Gastroesophageal sphincter (tissue), 4 donors: ENCODE measurements around the gene SIPA1L3. TPM values are rescaled to one million over a fixed set of nuclear protein-coding genes. Genes with fewer than 3 reads are reported as not detected.

Experiments used
- ATAC-seq: fragments of 150-250 bp; one replicate; pipeline ENCODE4 v1.9.1; 2016; ENCODE audit warnings: mild to moderate bottlenecking, moderate library complexity
- H3K27ac ChIP-seq, 4 donors: fragments of 200-600 bp; sonication (generic) in 3 of 4; 1 replicate in 3 of 4; 2 replicates in 1 of 4; pipeline ENCODE4 v1.5.1; 2016 to 2019
- H3K27me3 ChIP-seq: fragments of 200-600 bp; sonication (generic); one replicate; pipeline ENCODE4 v1.5.1; 2019
- H3K36me3 ChIP-seq, 2 donors: fragments of 200-600 bp; sonication (generic); one replicate each; pipeline ENCODE4 v1.5.1; 2019; ENCODE audit warnings: control low read depth in 1 of 2
- H3K4me1 ChIP-seq, 3 donors: fragments of 200-600 bp; sonication (generic); 1 replicate in 2 of 3; 2 replicates in 1 of 3; pipeline ENCODE4 v1.5.1; 2016 to 2019; ENCODE audit warnings: control low read depth in 2 of 3
- H3K4me3 ChIP-seq, 2 donors: fragments of 200-600 bp; sonication (generic); one replicate each; pipeline ENCODE4 v1.5.1; 2019; ENCODE audit warnings: mild to moderate bottlenecking in 1 of 2, moderate library complexity in 1 of 2
- H3K9me3 ChIP-seq, 3 donors: fragments of 200-600 bp; sonication (generic); one replicate each; pipeline ENCODE4 v1.5.1; 2017 to 2019; ENCODE audit warnings: control low read depth in 2 of 3
- EP300 ChIP-seq: sonication (generic); formaldehyde crosslinking; IDR thresholded peaks from one replicate; pipeline ENCODE4 v1.6.1; 2017; ENCODE audit warnings: antibody characterized with exemption, mild to moderate bottlenecking
- POLR2A ChIP-seq, 2 donors: fragments of 450-650 bp; IDR thresholded peaks; one replicate each; pipeline ENCODE4 v1.6.1; 2017; ENCODE audit warnings: antibody characterized with exemption in 2 of 2, mild to moderate bottlenecking in 2 of 2, moderate library complexity in 1 of 2
- POLR2AphosphoS5 ChIP-seq: sonication (generic); formaldehyde crosslinking; IDR thresholded peaks from one replicate; pipeline ENCODE4 v1.6.1; 2017; ENCODE audit warnings: antibody characterized with exemption
- WGBS, 2 donors: methylation state at CpG; one replicate each; pipeline ENCODE4 v1.1.5; 2018; ENCODE audit warnings: low coverage in 1 of 2; 5-methylcytosine and 5-hydroxymethylcytosine counted together
- total RNA-seq, 4 donors: library from RNA; depleted of rRNA; stranded (reverse); fragments of >200 nt; gene quantifications; one replicate each; pipeline ENCODE4 v1.1.0, GENCODE V29; 2016
- TF ChIP-seq, protein P1 (sequence below), 4 experiments: fragments of 200-600 bp in 2 of 4; fragments of 450-650 bp in 2 of 4; sonication (generic) in 1 of 4; IDR thresholded peaks; one replicate each; pipeline ENCODE4 v1.5.1; 2017 to 2019; ENCODE audit warnings: antibody characterized with exemption in 4 of 4, mild to moderate bottlenecking in 2 of 4, moderate library complexity in 2 of 4

Gene SIPA1L3
- total RNA-seq, 4 donors from 2014 or later, result 5.9 to 20.2 (median 11.8) TPM

DNA sequence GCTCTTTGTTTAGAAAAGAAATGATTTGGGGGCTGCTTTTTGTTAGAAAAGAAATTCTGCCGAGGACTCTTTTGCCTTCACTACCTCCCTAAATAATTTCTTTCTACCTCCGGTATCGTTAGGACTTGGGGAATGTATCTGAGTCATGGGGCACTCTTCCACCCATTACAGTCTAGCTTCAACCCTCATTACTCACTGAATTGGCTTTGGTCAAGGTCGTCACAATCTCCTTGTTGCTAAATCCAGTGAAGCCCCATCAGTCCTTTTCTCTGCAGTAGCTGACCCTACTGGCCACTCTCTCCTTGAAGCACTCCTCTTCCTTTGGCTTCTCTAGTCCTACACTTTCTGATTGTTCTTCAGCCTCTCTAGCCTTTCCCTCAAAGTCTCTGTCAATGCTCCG is 34.6 kb upstream of the SIPA1L3 start:
- no peak overlapping the region for H3K4me3 ChIP-seq
- no peak overlapping the region for H3K27ac ChIP-seq
- peaks cover 12% of the 10 kb centered on the region for H3K27me3 ChIP-seq
- H3K36me3 ChIP-seq, result no peaks in the 10 kb centered on the region
- 83 to 84% methylated on average over 5 of the region's 5 CpGs for WGBS, 2 donors
- H3K4me1 ChIP-seq, result no peaks in the 10 kb centered on the region
- TF ChIP-seq, protein P1, sequence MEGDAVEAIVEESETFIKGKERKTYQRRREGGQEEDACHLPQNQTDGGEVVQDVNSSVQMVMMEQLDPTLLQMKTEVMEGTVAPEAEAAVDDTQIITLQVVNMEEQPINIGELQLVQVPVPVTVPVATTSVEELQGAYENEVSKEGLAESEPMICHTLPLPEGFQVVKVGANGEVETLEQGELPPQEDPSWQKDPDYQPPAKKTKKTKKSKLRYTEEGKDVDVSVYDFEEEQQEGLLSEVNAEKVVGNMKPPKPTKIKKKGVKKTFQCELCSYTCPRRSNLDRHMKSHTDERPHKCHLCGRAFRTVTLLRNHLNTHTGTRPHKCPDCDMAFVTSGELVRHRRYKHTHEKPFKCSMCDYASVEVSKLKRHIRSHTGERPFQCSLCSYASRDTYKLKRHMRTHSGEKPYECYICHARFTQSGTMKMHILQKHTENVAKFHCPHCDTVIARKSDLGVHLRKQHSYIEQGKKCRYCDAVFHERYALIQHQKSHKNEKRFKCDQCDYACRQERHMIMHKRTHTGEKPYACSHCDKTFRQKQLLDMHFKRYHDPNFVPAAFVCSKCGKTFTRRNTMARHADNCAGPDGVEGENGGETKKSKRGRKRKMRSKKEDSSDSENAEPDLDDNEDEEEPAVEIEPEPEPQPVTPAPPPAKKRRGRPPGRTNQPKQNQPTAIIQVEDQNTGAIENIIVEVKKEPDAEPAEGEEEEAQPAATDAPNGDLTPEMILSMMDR (IDR thresholded peaks at IDR 0.05), result no peak
- TF ChIP-seq POLR2AphosphoS5, result no peak
- no peak for ATAC-seq
- H3K9me3 ChIP-seq, result peaks cover 0 to 9% (median 0%) of the 10 kb centered on the region in 3 donors

DNA sequence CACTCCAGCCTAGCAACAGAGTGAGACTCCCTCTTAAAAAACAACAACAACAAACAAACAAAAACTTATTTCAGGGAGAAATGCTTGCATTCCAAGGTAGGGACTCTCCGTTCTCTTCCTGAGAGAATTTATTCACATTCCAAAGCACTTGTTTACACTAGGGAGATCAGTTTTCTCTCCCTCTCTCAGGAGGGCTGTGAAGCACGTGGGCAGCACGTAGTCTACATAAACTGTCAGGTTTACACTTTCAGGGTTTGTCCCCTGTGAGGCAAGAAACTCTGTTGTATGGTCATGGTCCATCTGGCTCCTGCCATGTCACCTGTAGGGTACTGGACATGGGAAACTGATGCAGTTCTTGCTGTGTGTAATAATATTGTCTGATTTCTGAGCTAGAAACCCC is 32.2 kb upstream of the SIPA1L3 start:
- TF ChIP-seq, protein P1 (IDR thresholded peaks at IDR 0.05), result no peak
- TF ChIP-seq EP300, result no peak
- no peak for TF ChIP-seq POLR2A (IDR thresholded peaks at IDR 0.05)
- no peak for TF ChIP-seq POLR2AphosphoS5
- H3K4me3 ChIP-seq, result no peak overlapping the region
- ATAC-seq, result no peak

DNA sequence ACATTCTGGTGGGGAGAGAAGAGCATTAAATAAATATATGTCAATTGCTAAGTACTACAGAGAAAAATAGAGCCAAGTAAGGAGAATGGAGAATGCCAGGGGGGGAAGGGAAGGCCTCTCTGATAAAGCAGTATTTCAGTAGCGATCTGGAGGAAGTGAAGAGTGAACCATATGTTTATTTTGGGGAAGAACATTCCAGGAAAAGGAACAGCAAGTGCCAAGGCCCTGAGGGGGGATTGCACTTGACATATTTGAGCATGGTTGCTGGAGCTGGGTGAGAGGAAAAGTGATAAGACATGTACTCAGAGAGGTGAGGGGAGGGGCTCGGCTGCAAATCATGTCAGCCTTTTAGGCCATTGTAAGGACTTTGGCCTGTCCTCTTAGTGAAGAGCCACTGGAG is 31.0 kb upstream of the SIPA1L3 start:
- Histone ChIP-seq H3K4me1 (no peaks in the 10 kb centered on the region), H3K4me3 (no peak overlapping the region), H3K27me3 (peaks cover 6% of the 10 kb centered on the region), H3K27ac (no peak overlapping the region), H3K36me3 (no peaks in the 10 kb centered on the region), H3K9me3 (no peaks in the 10 kb centered on the region)
- TF ChIP-seq, protein P1 (IDR thresholded peaks at IDR 0.05), result no peak
- no peak for TF ChIP-seq POLR2AphosphoS5
- no peak for TF ChIP-seq POLR2A (IDR thresholded peaks at IDR 0.05)
- no peak for TF ChIP-seq EP300
- 37 to 44% methylated on average over 2 of the region's 2 CpGs for WGBS, 2 donors
- no peak for ATAC-seq

More for the DNA sequence above, 32.2 kb upstream of the SIPA1L3 start:
- Histone ChIP-seq H3K9me3 (peaks cover 0 to 8% (median 0%) of the 10 kb centered on the region in 3 donors), H3K36me3 (no peaks in the 10 kb centered on the region), H3K27ac (no peak overlapping the region), H3K4me1 (no peaks in the 10 kb centered on the region), H3K27me3 (peaks cover 12% of the 10 kb centered on the region)
- 18 to 24% methylated on average over 3 of the region's 3 CpGs for WGBS, 2 donors

DNA sequence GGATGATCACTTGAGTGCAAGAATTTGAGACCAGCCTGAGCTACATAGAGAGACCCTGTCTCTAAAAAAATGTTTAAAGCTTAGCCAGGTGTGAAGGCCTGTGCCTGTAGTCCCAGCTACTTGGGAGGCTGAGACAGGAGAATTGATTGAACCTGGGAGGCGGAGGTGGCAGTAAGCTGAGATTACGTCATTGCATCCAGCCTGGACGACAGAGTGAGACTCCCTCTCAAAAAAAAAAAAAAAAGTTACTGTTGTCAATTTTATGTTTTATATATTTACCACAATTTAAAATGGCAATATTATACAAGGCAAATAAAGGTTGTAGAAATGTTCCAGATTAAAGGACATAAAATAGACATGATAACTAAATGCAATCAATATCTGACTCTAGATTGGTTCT is 29.9 kb upstream of the SIPA1L3 start:
- peaks cover 6% of the 10 kb centered on the region for H3K27me3 ChIP-seq
- no peak for ATAC-seq
- H3K36me3 ChIP-seq, result no peaks in the 10 kb centered on the region
- no peak overlapping the region for H3K27ac ChIP-seq
- no peak overlapping the region for H3K4me3 ChIP-seq
- H3K4me1 ChIP-seq, result no peaks in the 10 kb centered on the region
- peaks cover 0 to 8% (median 0%) of the 10 kb centered on the region in 3 donors for H3K9me3 ChIP-seq
- TF ChIP-seq EP300 (no peak), POLR2A (IDR thresholded peaks at IDR 0.05) (no peak)
- TF ChIP-seq, protein P1 (IDR thresholded peaks at IDR 0.05), result no peak
- WGBS, 2 donors, result 61 to 77% methylated on average over 2 to 3 of the region's 3 CpGs

DNA sequence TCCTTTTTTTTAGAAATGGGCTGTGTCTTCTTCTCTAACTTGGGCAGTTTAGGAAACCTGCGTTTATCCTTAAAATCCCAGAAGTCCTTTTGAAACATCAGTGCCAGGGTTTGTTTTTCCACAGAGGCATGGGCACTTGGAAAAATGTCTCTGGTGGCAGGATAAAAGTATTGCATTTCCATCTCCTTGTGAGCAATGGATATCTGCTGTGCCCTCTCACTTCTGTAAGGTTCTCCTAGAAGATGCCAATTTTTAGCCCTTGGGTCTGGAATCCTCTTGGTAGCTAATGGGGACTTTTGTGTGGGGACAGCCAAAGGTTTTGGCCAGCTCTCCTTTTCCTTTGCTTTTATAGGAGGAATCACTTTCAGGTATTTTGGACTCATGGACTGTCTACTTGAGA is 21.6 kb upstream of the SIPA1L3 start:
- Histone ChIP-seq H3K27ac (no peak overlapping the region), H3K27me3 (peaks cover 20% of the 10 kb centered on the region), H3K9me3 (peaks cover 0 to 57% (median 0%) of the 10 kb centered on the region in 3 donors), H3K4me3 (no peak overlapping the region), H3K4me1 (no peaks in the 10 kb centered on the region), H3K36me3 (no peaks in the 10 kb centered on the region)
- TF ChIP-seq EP300 (no peak), POLR2A (IDR thresholded peaks at IDR 0.05) (no peak), POLR2AphosphoS5 (no peak)
- TF ChIP-seq, protein P1 (IDR thresholded peaks at IDR 0.05), result no peak
- ATAC-seq, result no peak
- 86 to 100% methylated on average over 1 of the region's 1 CpG for WGBS, 2 donors
